SU-DHL-6 (cell line): ENCODE data around the gene INO80.

Source experiments
- H2AFZ ChIP-seq: fragments of 200-600 bp; sonication (generic); 2 replicates; pipeline ENCODE4 v1.6.1; 2014; ENCODE audit warnings: low read depth, mild to moderate bottlenecking, moderate library complexity, mixed read lengths, antibody characterized with exemption, low read length; ENCODE audit not compliant: severe bottlenecking
- H3F3A ChIP-seq: fragments of 200-600 bp; shearing (Covaris generic); 2 replicates; pipeline ENCODE4 v1.6.0; 2016; ENCODE audit warnings: antibody characterized with exemption, mild to moderate bottlenecking; ENCODE audit not compliant: insufficient read depth
- H3K27ac ChIP-seq: fragments of 200-600 bp; sonication (generic); 2 replicates; pipeline ENCODE4 v1.5.1; 2016; ENCODE audit warnings: low read depth, mild to moderate bottlenecking, low read length, moderate library complexity, mixed read lengths
- H3K27me3 ChIP-seq: fragments of 200-600 bp; sonication (generic), shearing (Covaris generic); 2 replicates; pipeline ENCODE4 v1.6.0; 2014; ENCODE audit warnings: mild to moderate bottlenecking, low read length
- H3K36me3 ChIP-seq: fragments of 200-600 bp; sonication (generic); 2 replicates; pipeline ENCODE4 v1.6.1; 2014; ENCODE audit warnings: mild to moderate bottlenecking, low read length, mixed read lengths
- H3K4me2 ChIP-seq: fragments of 300-600, 200-600 bp; shearing (Covaris generic), sonication (generic); 2 replicates; pipeline ENCODE4 v1.6.0; 2014; ENCODE audit warnings: low read length, low read depth, mild to moderate bottlenecking; ENCODE audit not compliant: poor library complexity, severe bottlenecking
- H3K4me3 ChIP-seq: fragments of 200-600 bp; sonication (generic); 2 replicates; pipeline ENCODE4 v1.5.1; 2014; ENCODE audit warnings: antibody characterized with exemption, low read length, mild to moderate bottlenecking, mixed read lengths; ENCODE audit not compliant: insufficient read depth, poor library complexity, severe bottlenecking
- H3K79me2 ChIP-seq: fragments of 200-600 bp; sonication (generic); 2 replicates; pipeline ENCODE4 v1.6.1; 2014; ENCODE audit warnings: mild to moderate bottlenecking, low read length, moderate library complexity; ENCODE audit not compliant: insufficient read depth
- H3K9ac ChIP-seq: fragments of 200-600 bp; sonication (generic); 2 replicates; pipeline ENCODE4 v1.7.0; 2014; ENCODE audit warnings: mild to moderate bottlenecking, low read length
- H3K9me2 ChIP-seq: fragments of 200-600 bp; sonication (generic); replicated peaks from 2 replicates; pipeline ENCODE4 v1.6.1; 2014; ENCODE audit warnings: low read length; ENCODE audit not compliant: insufficient read depth
- H3K9me3 ChIP-seq: fragments of 200-600 bp; sonication (generic); 2 replicates; pipeline ENCODE4 v1.6.1; 2014; ENCODE audit warnings: low read length, mixed read lengths; ENCODE audit not compliant: insufficient read depth
- H4K20me1 ChIP-seq: fragments of 200-600 bp; sonication (generic); 2 replicates; pipeline ENCODE4 v1.6.1; 2014; ENCODE audit warnings: low read depth, mild to moderate bottlenecking, antibody characterized with exemption, low read length, moderate library complexity, mixed read lengths
- EZH2phosphoT487 ChIP-seq: fragments of 200-600 bp; sonication (generic), shearing (Covaris generic); conservative IDR thresholded peaks from 2 replicates; pipeline ENCODE4 v1.6.1; 2018; ENCODE audit warnings: mild to moderate bottlenecking, antibody characterized with exemption, low read length, moderate library complexity, mixed read lengths
- TF ChIP-seq, protein P1 (sequence below): fragments of 200-600 bp; sonication (generic); IDR thresholded peaks from one replicate; pipeline ENCODE4 v1.5.1; 2017; ENCODE audit warnings: antibody characterized with exemption, mild to moderate bottlenecking, low read length, moderate library complexity; ENCODE audit not compliant: insufficient read depth, poor library complexity, severe bottlenecking

The INO80 gene

DNA sequence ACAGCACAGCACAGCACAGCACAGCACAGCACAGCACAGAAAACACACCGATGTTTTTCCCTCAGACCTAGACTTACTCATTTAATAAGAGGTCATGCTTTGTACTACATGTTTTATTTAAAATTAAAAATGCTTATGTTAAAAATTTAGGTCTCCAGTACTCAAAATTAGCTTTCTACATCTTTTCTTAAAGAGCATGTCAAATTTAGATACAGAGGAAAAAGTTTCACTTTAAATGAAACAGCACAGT, 84.1 kb downstream of the INO80 start:
- TF ChIP-seq, protein P1, sequence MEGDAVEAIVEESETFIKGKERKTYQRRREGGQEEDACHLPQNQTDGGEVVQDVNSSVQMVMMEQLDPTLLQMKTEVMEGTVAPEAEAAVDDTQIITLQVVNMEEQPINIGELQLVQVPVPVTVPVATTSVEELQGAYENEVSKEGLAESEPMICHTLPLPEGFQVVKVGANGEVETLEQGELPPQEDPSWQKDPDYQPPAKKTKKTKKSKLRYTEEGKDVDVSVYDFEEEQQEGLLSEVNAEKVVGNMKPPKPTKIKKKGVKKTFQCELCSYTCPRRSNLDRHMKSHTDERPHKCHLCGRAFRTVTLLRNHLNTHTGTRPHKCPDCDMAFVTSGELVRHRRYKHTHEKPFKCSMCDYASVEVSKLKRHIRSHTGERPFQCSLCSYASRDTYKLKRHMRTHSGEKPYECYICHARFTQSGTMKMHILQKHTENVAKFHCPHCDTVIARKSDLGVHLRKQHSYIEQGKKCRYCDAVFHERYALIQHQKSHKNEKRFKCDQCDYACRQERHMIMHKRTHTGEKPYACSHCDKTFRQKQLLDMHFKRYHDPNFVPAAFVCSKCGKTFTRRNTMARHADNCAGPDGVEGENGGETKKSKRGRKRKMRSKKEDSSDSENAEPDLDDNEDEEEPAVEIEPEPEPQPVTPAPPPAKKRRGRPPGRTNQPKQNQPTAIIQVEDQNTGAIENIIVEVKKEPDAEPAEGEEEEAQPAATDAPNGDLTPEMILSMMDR = no peak
- no peak for TF ChIP-seq EZH2phosphoT487
- H3K27ac ChIP-seq = no peak overlapping the region
- no peak overlapping the region for H3K9ac ChIP-seq
- H3K4me3 ChIP-seq = no peak overlapping the region
- no peaks in the 10 kb centered on the region for H3K79me2 ChIP-seq
- H3K36me3 ChIP-seq = no peaks in the 10 kb centered on the region
- H3K4me2 ChIP-seq = no peak overlapping the region
- no peaks in the 10 kb centered on the region for H3K9me3 ChIP-seq
- H4K20me1 ChIP-seq = no peaks in the 10 kb centered on the region
- no peaks in the 10 kb centered on the region for H3K9me2 ChIP-seq
- H3F3A ChIP-seq = no peaks in the 10 kb centered on the region
- no peak overlapping the region for H2AFZ ChIP-seq
- H3K27me3 ChIP-seq = no peaks in the 10 kb centered on the region

DNA sequence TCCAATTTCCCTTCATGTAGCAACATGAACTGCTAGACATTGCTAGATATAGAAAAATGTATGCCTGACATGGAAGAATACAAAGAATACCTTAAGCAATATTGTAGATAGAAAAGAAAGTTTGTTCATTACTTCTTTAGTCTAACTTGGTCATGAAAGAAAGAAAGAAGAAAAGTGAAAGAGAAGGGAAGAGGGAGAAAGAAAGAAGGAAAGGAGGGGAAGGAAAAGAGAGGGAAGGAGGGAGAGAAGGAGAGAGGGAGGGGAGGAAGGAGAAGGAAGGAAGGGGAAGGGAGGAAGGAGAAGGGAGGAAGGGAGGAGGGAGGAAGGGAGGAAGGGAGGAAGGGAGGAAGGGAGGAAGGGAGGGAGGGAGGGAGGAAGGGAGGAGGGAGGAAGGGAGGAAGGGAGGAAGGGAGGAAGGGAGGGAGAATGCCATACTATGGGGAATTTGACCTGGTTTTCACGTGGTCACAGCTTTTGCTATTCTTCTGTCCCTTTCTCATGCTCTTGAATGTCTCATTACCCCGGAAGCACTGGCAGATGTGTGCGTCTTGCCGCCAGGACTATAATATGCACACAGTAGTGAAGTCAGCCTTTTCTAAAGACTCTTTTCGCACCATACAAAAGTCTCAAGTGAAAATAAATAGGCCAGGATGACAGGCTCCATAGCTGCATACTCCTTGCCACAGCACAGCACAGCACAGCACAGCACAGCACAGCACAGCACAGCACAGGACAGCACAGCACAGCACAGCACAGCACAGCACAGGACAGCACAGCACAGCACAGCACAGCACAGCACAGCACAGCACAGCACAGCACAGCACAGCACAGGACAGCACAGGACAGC, 84.6 kb downstream of the INO80 start:
- no peak overlapping the region for H3K4me2 ChIP-seq
- H3K9ac ChIP-seq = no peak overlapping the region
- no peak overlapping the region for H3K27ac ChIP-seq
- H3K36me3 ChIP-seq = no peaks in the 10 kb centered on the region
- no peaks in the 10 kb centered on the region for H4K20me1 ChIP-seq
- TF ChIP-seq, protein P1 = no peak
- TF ChIP-seq EZH2phosphoT487 = no peak
- H3K79me2 ChIP-seq = no peaks in the 10 kb centered on the region
- H3K4me3 ChIP-seq = no peak overlapping the region
- H3K27me3 ChIP-seq = no peaks in the 10 kb centered on the region
- H3K9me3 ChIP-seq = no peaks in the 10 kb centered on the region
- no peaks in the 10 kb centered on the region for H3K9me2 ChIP-seq
- H3F3A ChIP-seq = no peaks in the 10 kb centered on the region
- no peak overlapping the region for H2AFZ ChIP-seq

DNA sequence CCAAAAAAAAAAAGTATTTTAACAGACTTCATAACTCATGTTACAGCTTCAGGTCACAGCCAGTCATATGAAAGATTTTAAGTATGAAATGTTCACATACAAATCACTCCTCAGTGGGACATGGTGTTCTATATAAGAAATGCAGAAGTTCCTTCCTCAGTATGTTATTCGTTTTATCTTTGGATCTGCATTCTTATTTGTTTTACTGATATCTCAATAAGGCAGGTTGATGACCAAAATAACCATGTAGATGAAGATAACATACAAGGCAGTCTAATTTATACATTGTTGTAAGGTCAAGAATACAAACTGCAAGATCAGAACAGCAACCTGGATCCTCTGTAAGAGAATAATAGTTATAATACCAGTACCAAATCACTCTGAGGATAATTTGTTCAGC, 87.2 kb downstream of the INO80 start:
- Histone ChIP-seq H3K4me3 (no peak overlapping the region), H3K36me3 (no peaks in the 10 kb centered on the region), H3K27me3 (no peaks in the 10 kb centered on the region), H2AFZ (no peak overlapping the region), H3F3A (no peaks in the 10 kb centered on the region), H3K79me2 (no peaks in the 10 kb centered on the region), H3K9me3 (no peaks in the 10 kb centered on the region), H4K20me1 (no peaks in the 10 kb centered on the region), H3K9ac (no peak overlapping the region), H3K9me2 (no peaks in the 10 kb centered on the region), H3K4me2 (no peak overlapping the region), H3K27ac (no peak overlapping the region)
- TF ChIP-seq, protein P1 = no peak
- no peak for TF ChIP-seq EZH2phosphoT487
